ENCODE measurements around the gene TBC1D12. TPM values are rescaled to one million over a fixed set of nuclear protein-coding genes. Genes with fewer than 3 reads are reported as not detected.

Gene TBC1D12
- total and polyA plus RNA-seq, 2 donors: 3.7 to 8.9 TPM

GRCh38 chr10:94571528-94571927 lies 169.2 kb downstream of the TBC1D12 start:
- Histone ChIP-seq H3K27me3 (ENCODE audit: control insufficient read depth in 2 of 2, insufficient read depth in 1 of 2, low read length in 1 of 2) (no peaks in the 10 kb centered on the region), H3K9me3 (ENCODE audit: control insufficient read depth in 2 of 2, insufficient read depth in 1 of 2, low read length in 1 of 2) (no peaks in the 10 kb centered on the region), H3K27ac (ENCODE audit: low read depth in 1 of 2, low read length in 1 of 2) (no peak overlapping the region), H3K4me1 (ENCODE audit: control insufficient read depth in 2 of 2, insufficient read depth in 2 of 2, low read length in 2 of 2) (no peaks in the 10 kb centered on the region), H3K4me3 (ENCODE audit: low read length in 2 of 2) (no peak overlapping the region), H3K36me3 (ENCODE audit: control insufficient read depth in 2 of 2, insufficient read depth in 2 of 2, low read length in 1 of 2) (peaks cover 9 to 54% of the 10 kb centered on the region in 2 donors)
- 98% methylated on average over 3 of the region's 3 CpGs for WGBS
- no peak for DNase-seq (ENCODE audit: low read depth in 6 of 9, low spot score in 9 of 9)

- Histone ChIP-seq H3K9me3 (ENCODE audit: control insufficient read depth in 2 of 2, insufficient read depth in 1 of 2, low read length in 1 of 2) (no peaks in the 10 kb centered on the region), H3K27me3 (ENCODE audit: control insufficient read depth in 2 of 2, insufficient read depth in 1 of 2, low read length in 1 of 2) (no peaks in the 10 kb centered on the region), H3K36me3 (ENCODE audit: control insufficient read depth in 2 of 2, insufficient read depth in 2 of 2, low read length in 1 of 2) (peaks cover 7 to 31% of the 10 kb centered on the region in 2 donors), H3K4me3 (ENCODE audit: low read length in 2 of 2) (no peak overlapping the region), H3K27ac (ENCODE audit: low read depth in 1 of 2, low read length in 1 of 2) (no peak overlapping the region), H3K4me1 (ENCODE audit: control insufficient read depth in 2 of 2, insufficient read depth in 2 of 2, low read length in 2 of 2) (no peaks in the 10 kb centered on the region)
- 98% methylated on average over 4 of the region's 4 CpGs for WGBS
- DNase-seq (ENCODE audit: low read depth in 6 of 9, low spot score in 9 of 9): no peak
Measured at GRCh38 chr10:94578790-94579189, 176.4 kb downstream of the TBC1D12 start.

- Histone ChIP-seq H3K36me3 (ENCODE audit: control insufficient read depth in 2 of 2, insufficient read depth in 2 of 2, low read length in 1 of 2) (peaks cover 7 to 12% of the 10 kb centered on the region in 2 donors), H3K27ac (ENCODE audit: low read depth in 1 of 2, low read length in 1 of 2) (no peak overlapping the region), H3K9me3 (ENCODE audit: control insufficient read depth in 2 of 2, insufficient read depth in 1 of 2, low read length in 1 of 2) (no peaks in the 10 kb centered on the region), H3K4me3 (ENCODE audit: low read length in 2 of 2) (no peak overlapping the region), H3K4me1 (ENCODE audit: control insufficient read depth in 2 of 2, insufficient read depth in 2 of 2, low read length in 2 of 2) (no peaks in the 10 kb centered on the region), H3K27me3 (ENCODE audit: control insufficient read depth in 2 of 2, insufficient read depth in 1 of 2, low read length in 1 of 2) (no peaks in the 10 kb centered on the region)
- no peak for DNase-seq (ENCODE audit: low read depth in 6 of 9, low spot score in 9 of 9)
Measured at GRCh38 chr10:94583124-94583523, 180.8 kb downstream of the TBC1D12 start.

Other genes with a start within 250 kb of the TBC1D12 start
- 21.1 TPM for gene NOC3L, start 39.6 kb upstream of the TBC1D12 start, total RNA-seq
- 13.2 TPM for gene NOC3L, start 39.6 kb upstream of the TBC1D12 start, polyA plus RNA-seq
- 46.0 TPM for gene HELLS, start 143.2 kb downstream of the TBC1D12 start, total RNA-seq
- gene HELLS, start 143.2 kb downstream of the TBC1D12 start, polyA plus RNA-seq: 8.5 TPM